Stimulated activated CD8-positive, alpha-beta memory T cell treated with anti-CD3 and anti-CD28 coated beads, Interleukin-15, amount 100 ng/mL, for 48 hours (primary cell): ENCODE data around the gene TSFM.

Experiments
- DNase-seq, 2 donors: peaks; one replicate each; pipeline ENCODE4 v3.0.0-alpha.2; 2020; ENCODE audit warnings: low read depth in 2 of 2

TSFM gene

DNA sequence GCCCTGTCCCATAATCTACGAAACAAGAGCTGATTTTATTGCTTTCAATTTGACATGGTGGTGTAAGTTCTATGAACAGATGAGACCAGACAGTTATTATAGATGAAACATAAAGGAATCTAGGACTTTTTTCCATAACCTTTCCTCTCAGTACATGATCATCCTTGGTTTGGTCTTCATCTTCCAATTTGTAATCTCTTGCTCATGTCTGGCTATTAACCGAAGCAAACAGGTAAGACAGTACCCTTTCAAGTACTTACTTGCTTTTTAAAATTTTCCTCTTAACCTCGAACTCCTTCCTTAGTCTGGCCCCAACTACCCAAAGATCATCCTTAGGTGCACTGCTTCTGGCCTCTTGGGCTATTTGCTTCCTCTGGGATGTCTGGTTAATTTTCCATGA lies 36.6 kb upstream of the TSFM start:
- DNase-seq = no peak

DNA sequence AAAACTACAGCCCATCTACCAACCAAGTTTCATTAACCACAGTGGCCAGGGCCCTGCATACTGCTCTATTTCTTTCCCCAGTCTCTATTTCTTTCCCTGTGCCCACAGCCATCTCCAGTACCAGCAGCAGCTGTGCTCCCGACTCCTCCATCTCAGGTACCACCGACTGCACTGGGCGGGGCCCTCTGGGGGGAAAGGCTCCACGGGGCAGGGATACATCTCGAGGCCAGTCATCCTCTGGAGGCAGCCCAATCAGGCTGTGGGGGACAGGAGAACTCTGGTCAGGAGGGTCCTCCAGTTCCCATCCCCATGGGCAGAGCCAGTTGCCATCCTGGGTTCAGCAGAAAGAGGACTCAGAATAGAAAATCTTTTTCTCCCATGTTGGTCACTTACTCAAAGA lies 33.5 kb upstream of the TSFM start:
- no peak for DNase-seq

DNA sequence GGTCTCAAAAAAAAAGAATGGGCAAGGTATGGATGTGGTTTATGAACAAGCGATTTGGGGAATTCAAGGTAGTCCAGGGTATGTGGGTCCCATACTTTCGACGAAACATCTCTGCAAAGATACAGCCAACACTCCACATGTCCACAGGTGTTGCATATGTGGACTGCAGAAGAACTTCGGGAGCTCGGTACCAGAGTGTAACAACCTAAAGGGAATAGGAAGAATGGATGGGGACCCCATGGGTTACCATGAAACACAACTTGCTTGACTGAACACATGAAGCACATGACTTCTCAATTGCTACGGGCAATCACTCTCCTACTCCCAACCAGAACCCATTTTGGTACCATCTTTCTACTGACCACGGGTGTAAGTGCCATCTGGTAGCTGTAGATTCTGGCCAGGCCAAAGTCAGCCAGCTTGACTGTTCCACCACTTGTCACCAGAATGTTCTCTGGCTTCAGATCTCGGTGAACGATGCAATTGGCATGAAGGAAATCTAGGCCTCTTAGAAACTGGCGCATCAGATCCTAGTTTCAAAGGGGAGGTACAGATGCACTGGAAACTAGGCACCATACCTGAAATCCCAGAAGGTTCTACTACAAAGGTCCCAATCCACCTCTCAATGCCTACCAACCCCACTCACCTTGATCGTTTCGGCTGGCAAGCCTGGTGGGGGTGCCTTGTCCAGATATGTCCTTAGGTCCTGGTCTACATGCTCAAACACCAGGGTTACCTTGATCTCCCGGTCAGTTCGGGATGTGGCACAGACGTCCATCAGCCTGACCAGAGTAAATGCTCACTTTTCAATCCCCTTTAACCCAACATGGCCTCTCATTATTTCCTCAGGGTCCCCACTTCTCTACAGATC lies 31.8 kb upstream of the TSFM start:
- no peak for DNase-seq

DNA sequence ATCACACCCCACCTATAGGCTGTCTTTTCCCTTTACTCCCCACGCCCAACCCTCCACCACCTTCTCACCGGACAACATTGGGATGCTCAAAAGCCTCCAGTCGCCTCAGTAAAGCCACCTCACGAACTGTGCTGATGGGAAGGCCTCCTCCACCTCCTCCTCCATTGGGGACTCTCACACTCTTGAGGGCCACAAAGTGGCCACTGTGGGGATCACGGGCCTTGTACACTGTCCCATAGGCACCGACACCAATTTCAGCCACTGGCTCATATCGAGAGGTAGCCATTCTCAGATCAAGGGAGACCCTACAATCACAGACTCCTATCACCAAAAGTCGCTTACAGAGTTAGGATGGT lies 31.2 kb upstream of the TSFM start:
- DNase-seq = no peak

DNA sequence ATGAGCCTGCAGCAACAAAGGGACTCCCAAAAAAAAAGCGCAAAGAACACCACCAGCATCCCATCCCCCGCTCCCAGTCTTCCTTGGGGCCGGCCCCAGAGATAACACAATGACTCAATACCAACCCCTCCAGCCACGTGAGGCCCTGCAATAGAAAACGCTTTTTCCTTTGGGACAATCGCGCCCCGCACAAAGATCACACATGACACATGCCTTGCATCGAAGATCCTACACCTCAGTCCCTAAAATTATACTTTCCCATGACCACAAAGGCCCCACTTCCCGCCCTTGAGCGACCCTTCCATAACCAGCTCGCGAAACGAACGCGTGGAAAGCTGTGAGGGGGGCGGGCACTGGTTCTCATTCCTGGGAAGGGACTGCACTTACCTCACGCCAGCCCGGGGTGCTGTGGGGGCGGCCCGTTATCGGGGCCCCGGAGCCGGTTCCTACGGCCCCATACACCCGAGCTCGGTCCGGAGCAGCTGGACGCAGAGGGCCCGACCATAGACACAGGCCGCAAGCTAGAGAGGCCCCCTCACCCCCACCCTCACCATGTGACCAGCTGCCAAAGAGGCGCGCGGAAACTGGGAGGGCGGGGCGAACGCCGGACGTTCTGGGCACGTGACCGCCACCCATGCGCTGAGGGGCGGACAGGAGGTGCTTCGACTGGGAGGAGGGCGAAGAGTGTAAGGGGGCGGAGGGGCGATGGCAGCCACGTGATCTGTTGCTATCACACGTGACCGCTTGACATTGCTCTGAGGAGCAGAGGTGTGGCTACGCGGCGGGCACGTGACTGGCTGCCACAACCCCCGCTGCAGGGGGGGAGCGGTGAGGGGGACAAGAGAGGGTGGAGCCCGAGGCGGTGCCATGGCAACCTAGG lies 30.6 kb upstream of the TSFM start, which contains the start of gene CDK4:
CDK4 (minus strand) TSS at position 523 of the 880 bp plus-strand sequence. CDS start 593 bp downstream, outside the sequence.
- DNase-seq = peak; percentile 97 to 99

DNA sequence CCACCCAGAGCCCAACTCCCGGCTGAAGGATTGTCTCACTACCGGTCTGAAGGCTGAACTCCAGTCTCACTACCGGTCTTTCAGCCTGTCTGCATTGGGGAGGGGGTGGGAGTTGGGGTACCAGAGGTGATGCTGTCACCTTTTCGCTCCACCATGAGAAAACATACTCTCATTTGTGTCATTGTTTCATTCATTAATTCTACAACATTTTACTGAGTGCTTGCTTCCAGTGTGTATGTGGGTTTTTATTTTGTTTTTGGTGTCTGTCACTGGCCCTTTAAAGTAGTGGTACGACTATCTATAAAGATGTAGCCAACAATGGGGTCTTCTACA lies 30.0 kb upstream of the TSFM start:
- no peak for DNase-seq

DNA sequence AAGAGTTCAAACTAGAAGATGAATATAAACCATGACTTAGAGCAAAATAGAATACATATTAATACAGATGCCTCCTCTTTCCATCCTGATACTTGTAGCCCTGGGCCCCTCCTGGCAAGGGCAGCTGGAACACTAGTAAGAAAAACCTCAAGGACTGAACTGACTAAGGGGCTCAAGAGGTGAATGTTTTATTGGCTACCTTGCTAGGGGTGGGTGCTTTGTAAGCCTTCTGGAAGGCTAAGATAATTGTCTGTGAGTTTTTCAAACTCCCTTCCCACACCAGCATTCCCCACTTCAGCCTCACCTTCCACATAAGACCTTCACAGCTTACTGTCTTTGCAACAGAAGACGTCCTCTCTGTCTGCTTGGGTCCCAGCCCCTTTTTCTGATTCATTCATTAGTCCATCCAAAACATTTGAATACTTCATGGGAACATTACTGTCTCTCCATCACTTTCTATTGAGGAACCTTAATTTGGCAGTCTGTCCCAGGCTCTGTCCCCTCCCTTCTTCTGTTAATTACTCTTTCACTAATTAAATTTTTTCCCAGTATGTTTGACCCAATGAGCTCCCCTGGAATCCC lies 28.7 kb upstream of the TSFM start:
- no peak for DNase-seq

DNA sequence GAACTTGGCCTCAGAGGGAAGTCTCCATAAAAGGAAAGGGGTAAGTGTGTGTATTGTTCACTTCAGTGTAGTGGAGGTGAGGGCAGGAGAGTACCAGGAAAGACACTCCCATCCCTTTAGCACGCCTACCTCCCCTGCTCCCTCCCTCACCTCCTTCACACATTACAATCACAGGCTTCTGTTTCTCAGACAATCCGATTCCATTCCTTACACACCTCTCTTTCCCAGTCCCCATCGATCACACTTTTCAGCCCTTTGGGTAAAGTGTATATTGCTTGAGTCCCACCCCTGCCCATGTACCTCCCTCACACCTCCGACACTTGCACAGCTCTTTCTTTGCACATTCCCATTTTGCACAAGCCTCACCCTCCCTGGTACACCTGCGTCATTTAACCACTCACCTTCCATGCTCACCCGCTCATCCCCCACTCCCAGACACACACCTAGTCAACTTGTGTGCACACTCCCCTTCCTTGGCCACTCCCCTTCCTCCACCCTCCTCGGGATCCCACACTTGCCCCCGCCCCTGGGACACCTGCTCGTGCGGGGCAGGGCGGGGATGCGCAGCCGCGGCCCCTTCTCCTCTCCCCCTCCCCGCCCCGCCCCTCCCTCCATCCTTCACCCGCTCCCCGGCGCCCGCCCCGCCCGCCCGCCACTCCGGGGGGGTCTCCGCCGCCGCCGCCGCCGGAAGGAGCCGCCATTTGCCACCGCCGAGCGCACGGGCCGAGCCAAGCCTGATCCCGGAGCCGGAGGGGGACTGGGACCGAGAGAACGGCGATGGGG lies 28.0 kb upstream of the TSFM start, which contains the start of gene MARCHF9:
MARCHF9 (plus strand) TSS at position 693 of the 783 bp plus-strand sequence. CDS start 426 bp downstream, outside the sequence.
- peak; percentile 74 to 81 for DNase-seq

DNA sequence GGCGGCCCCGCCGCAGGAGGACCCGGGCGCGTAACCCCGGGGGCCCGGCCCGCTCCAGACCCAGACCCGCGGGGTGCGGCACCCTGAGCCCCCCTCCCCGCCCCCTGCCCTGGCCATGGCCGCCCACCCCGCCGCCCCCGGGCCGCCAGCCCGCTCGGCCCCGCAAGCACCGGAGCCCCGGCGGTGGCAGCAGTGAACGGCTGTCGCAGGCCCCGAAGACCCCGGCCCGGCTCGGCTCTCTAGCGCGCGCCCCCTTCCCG lies 27.5 kb upstream of the TSFM start:
- DNase-seq = no peak

DNA sequence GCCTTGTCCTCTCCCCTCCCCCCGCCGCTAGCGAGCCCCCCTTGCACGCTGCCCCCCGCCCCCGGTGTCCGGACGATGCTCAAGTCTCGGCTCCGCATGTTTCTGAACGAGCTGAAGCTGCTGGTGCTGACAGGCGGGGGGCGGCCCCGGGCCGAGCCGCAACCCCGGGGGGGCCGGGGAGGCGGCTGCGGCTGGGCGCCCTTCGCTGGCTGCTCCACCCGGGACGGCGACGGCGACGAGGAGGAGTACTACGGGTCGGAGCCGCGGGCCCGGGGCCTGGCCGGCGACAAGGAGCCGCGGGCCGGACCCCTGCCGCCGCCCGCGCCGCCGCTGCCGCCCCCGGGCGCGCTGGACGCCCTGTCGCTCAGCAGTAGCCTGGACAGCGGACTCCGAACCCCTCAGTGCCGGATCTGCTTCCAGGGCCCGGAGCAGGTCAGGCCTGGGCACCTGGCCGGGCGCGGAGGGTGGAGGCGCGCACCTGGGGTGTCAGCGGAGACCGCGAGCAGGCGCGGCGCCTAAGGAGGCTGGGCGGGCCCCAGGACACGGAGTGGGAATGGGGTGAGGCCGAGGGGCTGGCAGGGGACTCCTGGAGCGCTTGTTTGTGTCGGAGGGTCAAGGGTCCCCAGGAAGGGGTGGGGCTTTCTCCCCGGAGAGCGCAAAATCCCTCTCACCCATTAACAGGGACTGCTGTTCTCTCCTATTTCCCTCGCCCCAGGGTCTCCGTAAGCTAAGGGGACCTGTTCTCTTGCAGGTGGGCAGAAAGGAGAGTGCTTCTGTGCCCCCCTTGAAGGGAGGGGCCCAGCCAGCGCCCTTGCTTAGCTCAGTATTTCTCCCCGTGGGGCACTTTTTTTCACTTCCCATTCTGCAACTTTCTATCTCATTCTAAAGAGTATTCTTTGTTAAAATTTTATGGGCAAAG lies 26.9 kb upstream of the TSFM start:
- DNase-seq = no peak

DNA sequence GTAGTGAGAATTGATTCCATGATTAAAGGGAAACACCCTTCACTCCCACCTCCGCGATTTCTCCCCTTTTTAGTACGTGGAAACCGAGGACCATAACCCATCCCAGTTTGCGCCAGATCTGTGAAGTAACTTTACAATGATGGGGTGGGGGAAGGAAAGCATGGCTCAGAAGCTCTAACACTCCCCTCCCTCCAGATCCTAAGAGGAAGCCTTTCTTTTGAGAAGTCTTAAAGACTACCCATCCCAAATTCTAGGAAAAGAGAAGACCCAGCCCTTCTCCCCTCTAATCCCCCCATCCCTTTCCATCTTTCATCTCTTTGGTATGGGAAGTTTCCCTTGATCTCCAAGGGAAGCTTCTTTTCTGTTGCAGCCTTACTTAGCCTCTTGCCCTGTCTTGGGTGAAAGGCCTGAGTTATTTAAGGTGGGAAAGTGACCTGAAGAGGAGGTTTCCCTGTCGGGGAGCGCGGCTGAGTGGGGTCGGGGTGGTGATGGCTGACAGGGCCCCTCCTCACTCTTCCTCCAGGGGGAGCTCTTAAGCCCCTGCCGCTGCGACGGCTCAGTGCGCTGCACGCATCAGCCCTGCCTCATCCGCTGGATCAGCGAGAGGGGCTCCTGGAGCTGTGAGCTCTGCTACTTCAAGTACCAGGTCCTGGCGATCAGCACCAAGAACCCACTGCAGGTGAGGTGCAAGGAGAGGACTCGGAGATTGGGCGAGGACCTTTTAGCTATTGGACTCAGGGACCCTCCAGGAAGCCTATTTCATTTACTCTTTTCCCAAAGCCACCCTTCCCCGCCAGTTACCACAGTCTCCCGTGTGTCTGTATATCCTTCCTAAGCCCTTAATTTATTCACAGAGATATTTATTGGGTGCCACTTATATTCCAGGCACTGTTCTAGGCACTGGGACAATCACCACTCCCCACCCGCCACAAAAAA lies 25.9 kb upstream of the TSFM start:
- peak in 1 of 2 donors; percentile 65 for DNase-seq

DNA sequence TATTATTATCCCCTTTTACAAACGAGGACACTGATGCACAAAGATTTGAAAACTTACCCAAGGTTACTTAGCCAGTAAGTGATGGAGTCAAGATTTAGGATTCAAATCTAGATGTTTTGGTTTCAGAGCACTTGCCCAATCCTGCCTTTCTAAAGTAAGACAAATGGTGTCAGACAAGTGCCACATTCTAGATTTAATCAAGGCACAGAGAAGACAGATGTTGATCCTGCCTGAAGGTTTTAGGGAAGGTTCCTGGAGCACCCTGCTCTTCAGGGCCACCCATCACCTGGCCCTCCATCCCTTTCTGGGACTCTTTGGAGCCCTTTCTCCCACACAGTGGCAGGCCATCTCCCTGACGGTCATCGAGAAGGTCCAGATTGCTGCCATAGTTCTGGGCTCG lies 24.8 kb upstream of the TSFM start:
- no peak for DNase-seq

DNA sequence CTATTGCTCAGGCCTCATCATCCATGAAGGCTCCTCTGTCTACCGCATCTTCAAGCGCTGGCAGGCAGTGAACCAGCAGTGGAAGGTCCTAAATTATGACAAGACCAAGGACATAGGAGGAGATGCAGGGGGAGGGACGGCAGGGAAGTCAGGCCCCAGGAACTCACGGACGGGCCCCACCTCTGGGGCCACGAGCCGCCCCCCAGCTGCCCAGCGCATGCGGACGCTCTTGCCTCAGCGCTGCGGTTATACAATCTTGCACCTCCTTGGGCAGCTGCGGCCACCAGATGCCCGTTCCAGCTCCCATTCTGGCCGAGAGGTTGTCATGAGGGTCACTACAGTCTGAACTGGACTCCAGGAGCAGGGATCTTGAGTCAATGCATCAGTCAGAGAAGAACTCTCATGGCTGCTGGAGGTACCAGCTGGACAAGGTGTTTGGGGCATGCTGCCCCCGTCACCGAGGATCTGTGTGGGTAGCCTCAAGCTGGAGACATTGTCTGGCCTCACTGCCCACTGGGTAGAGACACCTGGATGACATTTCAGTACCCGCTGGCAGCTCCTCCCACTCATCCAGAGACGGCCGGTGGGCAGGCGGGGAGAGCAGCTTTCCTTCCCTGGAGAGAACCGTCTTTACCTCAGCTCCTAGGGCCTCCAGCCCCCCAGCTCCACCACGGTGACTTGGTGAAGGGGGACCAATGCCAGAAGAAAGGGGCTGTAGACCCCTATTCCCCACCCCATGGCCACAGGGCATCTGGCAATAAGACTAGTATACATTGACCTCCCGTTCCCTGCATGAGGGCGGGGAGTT lies 23.8 kb upstream of the TSFM start:
- no peak for DNase-seq

DNA sequence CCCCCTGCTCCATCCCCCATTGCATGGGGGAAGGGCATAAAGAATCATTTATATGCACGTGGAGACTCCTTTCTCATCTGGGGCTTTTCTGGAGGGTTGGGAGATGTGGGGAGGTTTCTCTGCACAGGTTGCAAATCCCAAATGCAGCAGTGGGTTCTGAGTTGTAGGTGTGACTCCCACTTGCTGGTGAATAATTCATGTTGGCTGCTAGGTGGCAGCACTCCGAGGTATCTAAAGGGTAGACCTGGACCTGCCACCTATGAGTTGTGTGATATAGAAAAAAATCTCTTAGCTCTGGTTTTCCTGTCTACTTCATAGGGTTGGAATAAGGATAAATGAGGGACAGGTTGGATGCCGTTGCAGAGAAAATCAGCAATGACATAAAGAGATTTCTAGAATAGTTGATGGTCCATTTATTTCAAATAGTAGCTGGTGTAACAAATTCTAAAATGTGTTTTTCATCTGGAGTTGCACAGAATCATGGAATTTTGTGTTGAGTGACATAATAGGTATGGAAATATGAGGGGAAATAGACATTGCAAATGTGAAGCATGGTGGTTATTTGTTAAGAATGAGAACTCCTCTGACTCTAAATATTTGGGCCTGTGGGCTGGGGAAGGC lies 23.1 kb upstream of the TSFM start:
- no peak for DNase-seq

DNA sequence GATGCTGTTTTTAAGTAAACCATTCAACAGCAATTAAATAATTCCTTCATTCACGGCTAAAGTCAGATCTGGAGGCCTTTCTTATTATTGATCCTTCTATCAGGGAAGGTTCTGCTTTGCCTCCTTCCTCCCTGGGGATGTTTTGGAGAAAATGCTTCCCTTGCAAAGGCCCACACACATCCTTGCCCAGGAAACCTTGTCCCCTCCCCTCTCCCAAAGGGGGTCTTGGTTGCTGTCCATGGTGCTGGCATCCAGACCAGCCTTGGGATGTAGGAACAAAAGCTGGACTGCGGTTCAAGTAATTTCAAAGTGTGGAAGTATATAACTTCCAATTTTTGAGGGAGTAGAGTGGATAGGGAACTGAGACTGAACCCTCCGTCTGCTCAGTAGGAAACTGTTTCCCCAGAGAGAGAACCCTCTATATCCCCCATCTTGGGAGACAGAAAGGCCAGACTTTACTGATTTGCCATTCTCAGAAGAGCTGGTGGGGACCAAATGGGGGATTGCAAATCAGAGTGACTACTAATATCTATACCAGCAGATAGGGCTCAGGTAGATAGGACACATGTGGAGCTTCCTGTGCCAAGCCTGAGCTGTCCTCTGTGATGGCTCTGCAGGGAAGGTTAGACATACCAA lies 22.1 kb upstream of the TSFM start:
- no peak for DNase-seq

DNA sequence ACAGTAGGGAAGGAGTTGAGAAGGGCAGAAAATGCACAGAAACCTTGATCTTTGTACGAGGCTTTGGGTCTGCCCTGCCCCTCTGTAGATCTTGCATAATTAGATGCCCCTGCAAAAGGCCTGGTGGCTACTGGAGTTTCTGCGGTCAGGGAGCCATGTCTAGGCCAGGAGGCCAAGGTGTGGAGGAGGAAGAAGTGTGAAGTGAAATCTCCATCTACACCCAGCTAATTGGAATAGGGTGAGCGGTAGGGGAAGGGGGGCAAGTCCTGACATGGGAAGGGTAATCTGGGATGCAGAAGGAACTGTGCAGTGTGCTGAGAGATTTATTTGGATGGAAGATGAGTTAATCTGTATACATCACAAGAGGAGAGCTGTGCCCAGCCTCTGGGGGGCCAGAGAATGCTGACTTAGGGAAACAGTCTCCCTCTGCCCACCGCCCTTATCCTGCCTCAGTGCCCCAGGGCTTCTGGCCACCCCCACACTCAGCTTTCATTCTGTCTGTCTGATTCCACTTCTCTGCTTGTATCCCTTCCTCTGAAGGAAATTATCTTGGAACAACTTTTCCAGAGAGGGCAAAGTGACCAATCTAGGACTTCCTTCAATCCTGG lies 21.1 kb upstream of the TSFM start:
- DNase-seq = no peak

DNA sequence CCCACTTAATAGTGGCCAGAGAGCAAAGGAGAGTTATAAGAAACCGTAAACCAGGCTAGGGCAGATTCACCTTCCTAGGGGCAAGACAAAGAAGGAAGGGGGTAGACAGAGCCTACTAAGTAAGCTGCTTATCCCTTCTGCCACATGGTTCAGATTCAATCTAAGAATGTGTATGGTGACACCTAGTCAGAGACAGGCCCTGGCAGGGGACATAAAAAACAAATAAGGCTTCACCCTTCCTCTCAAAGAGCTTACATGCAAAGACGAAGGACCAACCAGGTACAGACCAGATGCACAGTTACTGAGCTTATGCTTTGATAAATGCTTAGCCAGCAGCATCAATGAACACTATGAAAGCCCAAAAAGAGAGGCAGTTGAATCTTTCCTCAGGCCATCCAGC lies 20.1 kb upstream of the TSFM start:
- no peak for DNase-seq
